GM18909 (cell line): ENCODE results near the gene NEU4.
"Not testable (repeated sequence)": the region's sequence is repeated elsewhere in the genome, so short reads cannot be mapped to it uniquely, and the experiment has no call there.

Source experiments
- ATAC-seq: cut with Tn5 transposase; IDR thresholded peaks from one replicate; pipeline ENCODE4 v1.9.1; 2021; ENCODE audit warnings: mild to moderate bottlenecking; ENCODE audit not compliant: unreplicated experiment, poor library complexity

Gene NEU4

GRCh38 chr2:241798081-241798630 is 10.8 kb upstream of the NEU4 start:
- ATAC-seq = no peak

- ATAC-seq = no peak
Observed at GRCh38 chr2:241798631-241799521, 10.1 kb upstream of the NEU4 start.

- ATAC-seq = no peak
Observed at GRCh38 chr2:241799522-241800197, 9.3 kb upstream of the NEU4 start.

GRCh38 chr2:241800198-241800903 is 8.6 kb upstream of the NEU4 start:
- not testable (repeated sequence) for ATAC-seq

DNA sequence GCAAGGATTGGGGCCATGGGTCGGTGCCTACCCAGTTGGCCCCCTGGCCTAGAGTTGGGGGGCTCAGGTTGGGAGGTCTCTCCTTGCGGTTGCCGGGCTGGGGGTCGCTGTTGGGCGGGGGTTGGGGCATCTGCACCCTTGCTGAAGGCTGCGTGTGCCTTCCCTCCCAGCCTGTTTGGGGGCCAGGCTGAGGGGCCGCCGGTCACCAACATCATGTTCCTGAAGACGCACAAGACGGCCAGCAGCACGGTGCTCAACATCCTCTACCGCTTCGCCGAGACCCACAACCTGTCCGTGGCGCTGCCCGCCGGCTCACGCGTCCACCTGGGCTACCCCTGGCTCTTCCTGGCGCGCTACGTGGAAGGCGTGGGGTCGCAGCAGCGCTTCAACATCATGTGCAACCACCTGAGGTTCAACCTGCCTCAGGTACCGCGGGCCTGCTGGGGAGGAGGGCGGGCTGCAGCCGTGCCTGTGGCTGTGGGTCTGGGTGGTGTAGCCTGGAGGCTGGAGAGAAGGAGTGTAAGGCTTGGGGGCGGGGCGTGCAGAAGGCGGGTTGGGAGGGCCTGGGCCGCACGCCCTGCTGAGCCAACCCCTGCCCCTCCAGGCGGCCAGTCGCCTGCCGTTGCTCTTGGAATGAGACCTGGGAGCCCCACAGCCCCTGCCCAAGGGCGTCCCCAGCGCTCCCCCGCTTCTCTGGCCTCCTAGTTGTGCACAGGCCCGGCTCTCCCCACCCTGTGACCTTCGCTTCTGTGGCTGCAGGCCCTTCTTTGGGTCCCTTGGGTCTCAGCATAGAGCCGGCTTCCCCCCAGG is 7.2 kb upstream of the NEU4 start:
- no peak for ATAC-seq

GRCh38 chr2:241802421-241803318 is 6.3 kb upstream of the NEU4 start:
- no peak for ATAC-seq

GRCh38 chr2:241803387-241804325 is 5.3 kb upstream of the NEU4 start:
- ATAC-seq = no peak

DNA sequence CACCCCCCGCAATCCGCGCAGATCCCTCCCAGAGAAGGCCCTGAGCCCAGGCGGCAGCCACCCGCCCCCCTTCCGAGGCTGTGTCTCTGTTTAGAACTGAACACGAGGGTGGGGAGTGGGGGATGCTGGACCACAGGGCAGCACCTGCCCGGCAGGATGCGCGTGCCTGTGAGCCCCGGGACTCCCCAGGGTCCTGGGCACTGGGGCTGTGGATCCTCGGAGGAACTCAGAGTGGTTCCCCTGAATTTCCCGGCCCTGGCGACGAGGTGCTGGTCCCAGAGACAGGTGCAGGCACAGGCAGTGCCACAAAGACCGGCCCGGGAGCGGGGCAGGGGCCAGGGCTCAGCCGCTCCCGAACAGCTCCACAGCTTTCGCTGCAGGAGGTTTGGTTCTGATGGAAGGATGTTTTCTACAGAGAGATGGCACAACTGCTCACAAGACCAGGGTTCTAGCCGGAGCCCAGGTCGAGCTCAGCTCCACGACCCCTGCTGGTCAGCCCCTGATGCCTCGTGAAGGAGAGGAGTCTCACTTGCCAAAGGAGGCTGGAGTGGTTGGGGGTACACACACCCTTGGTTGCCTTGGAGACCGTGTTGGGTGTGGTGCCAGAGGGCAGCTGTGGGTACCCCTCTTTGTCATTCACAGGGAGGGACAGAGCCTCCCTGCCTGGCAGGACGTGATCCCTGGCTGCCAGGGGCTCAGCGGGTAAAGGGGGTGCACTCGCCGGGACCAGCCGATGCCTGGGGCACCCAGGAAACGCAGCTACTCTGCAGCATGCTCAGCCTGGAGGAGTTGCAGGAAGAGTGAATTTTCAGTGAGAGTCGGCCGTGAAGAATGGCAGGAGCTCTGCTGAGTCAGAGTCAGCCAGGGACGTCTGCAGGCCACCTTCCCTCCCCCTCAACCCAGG is 4.4 kb upstream of the NEU4 start:
- ATAC-seq = no peak

- not testable (repeated sequence) for ATAC-seq
Observed at GRCh38 chr2:241806217-241806616, 2.8 kb upstream of the NEU4 start.

DNA sequence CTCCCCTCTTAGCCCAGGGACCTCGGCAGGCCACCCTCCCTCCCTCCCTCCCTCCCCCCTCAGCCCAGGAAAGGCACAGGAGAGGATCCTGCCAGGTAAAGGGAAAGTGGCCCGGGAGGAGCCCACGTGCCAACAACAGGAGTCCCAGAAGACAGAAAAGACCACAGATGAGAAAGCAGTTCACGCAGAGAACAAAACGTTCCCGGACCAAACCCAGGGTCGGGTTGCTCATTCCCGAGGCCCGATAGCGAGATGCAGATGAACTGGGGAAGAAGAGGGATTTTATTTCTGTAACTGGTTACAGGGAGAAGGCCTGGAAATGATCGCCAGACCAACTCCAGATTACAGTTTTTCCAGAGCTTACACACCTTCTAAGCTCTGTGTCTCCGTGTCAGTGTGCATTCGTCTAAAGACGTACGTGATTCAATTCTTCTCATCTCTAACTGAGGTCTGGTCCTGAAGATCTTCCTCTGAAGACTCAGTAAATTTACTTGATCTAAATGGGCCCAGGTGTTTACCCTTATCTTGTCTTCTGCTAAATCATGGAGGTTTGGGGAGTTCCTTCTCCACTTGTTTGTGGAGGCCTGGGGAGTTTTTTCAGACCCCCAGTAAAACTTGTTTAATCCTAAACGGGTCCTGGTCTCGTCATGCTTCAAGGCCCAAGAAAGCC is 807 bp upstream of the NEU4 start:
- ATAC-seq = no peak

DNA sequence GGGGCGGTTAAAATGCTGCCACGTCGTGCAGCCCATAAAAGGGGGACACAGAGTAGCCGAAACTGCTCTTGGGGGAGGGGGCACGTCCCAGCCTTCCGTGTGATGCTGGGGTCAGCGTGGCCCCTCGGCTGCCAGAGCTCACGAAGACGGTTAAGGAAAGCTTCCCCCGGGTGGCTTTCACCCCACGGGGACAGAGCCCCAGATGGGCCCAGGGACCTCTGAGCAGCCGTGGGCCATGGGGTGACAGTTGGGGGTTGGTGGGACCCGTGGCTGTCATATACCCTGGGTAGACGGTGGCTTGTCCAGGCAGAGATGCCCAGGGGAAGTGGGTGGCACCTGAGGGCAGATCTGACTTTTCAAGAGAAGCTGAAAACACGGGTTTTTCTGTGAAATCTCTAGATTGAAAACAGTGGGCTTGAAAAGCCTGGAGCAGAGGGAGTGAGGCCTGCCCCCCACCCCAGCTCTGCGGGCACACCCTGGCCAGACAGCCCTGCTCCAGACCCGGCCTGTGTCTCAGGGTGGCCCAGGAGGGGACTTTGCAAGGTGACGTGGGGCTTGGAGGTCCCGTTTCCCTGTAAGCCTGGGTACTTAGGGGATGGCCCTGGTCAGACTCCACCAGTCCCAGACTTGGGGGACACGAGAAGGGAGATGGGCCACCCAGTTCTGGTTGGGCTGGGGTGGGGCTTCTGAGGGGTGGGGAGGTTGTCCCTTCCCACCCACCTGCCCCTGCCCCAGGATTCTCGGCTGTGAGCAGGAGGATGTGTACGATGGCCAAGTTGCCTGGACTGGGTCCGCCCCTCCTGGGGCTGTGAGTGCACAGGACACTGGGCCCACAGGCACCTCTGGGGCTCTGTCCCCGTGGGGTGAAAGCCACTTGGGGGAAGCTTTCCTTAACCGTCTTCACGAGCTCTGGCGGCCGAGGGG is 652 bp downstream of the NEU4 start:
- ATAC-seq = no peak

DNA sequence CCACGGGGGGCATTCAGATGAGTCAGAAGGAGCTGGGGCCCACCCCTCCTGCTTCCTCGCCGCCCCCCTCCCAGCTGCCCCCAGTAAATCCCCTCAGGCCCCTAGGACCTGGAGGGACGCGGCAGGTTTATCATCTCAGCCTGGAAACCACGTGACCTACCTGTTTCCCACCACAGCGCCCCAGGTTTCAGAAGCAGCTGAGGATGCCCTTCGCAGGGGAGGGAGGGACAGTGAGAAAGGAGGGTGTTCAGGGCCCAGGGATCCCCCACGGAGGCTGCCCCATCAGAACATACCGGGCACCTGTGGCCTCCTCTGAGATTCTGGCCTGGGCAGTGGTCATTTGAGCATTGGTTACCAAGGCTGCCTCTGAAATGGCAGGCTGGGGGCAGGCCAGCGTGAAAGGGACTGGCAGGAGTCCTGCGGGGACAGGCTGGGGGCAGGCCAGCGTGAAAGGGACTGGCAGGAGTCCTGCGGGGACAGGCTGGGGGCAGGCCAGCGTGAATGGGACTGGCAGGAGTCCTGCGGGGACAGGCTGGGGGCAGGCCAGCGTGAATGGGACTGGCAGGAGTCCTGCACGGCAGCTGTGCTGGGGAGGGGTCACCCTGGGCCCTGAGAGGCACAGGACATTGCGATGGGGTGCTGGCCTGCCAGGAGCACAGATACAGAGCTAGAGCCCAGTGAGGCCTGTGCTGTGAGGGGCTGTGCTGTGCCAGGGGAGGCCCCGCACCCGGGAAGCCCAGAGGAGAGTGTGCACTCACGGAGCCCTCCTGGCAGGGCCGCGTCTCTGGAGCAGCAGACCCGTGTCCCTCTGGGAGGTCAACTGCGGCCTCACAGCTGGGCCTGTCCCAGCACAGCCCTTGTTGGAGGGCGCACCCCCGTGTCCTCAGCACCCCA is 1.6 kb downstream of the NEU4 start:
- ATAC-seq = no peak

DNA sequence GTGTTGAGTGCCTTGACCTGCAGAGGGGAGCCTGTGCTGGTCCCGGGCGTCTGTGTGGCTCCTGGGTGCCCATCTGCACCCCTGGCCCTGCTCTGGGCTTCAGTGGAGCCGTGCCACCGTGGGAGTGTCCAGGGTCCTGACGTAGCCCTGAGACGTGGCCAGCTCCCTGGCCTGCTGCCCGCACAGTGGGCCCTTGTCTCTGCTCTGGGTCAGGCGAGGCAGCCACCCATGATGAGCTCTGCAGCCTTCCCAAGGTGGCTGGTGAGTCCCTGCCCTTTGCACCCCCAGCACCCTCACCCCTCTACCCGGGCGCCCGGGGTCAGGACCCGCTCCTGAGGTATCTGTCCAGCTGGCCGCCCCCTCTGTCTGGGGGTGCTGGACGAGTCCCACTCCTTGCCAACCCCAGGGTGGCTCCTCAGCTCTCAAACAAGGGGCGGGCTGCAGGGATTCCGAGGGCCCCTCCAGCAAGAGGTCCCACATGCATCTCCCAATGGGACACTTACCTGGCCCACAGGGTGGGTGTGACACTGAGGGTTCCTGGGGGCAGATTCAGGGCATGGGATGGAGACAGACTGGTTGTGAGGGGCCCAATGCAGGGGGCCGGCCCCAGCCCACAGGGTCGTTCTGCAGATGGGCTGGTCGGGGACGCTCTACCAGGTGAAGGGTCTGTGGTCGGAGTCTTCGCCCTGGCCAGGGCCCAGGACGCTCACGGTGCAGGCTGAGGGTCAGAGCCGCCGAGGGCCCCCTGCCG is 2.4 kb downstream of the NEU4 start:
- no peak for ATAC-seq
